ENCODE data around the gene TPK1.

The TPK1 gene

GRCh38 chr7:144824360-144824759 is 11.5 kb downstream of the TPK1 start:
- no peak overlapping the region; the same call in 1 of the 2 replicates for H3K4me3 ChIP-seq (ENCODE audit: low read length)
- peak overlapping the region; percentile 64; the same call in 1 of the 2 replicates for H3K27ac ChIP-seq (ENCODE audit: low read depth, low read length)
- H3K9me3 ChIP-seq (ENCODE audit: control insufficient read depth, insufficient read depth, low read length), result no peaks in the 10 kb centered on the region
- TF ChIP-seq EZH2phosphoT487 (IDR thresholded peaks at IDR 0.05; ENCODE audit: borderline replicate concordance, low read length), result no peak
- TF ChIP-seq CTCF (IDR thresholded peaks at IDR 0.05; ENCODE audit: low read depth, low read length, poor library complexity, severe bottlenecking), result no peak
- H3K9me2 ChIP-seq (replicated peaks; ENCODE audit: control insufficient read depth, low read length), result no peaks in the 10 kb centered on the region
- no peaks in the 10 kb centered on the region for H3K27me3 ChIP-seq (ENCODE audit: control insufficient read depth, low read length)
- no peaks in the 10 kb centered on the region for H3K79me2 ChIP-seq (ENCODE audit: control insufficient read depth, low read length)
- peaks cover 4% of the 10 kb centered on the region; the same call in 1 of the 2 replicates for H3K36me3 ChIP-seq (ENCODE audit: control insufficient read depth, low read length)
- H4K20me1 ChIP-seq (ENCODE audit: control insufficient read depth, insufficient read depth, low read depth, low read length), result no peaks in the 10 kb centered on the region
- H3K4me2 ChIP-seq (ENCODE audit: low read length), result peak overlapping the region; percentile 64; the same call in 1 of the 2 replicates
- H3K4me1 ChIP-seq (ENCODE audit: control insufficient read depth, low read length), result peaks cover 76% of the 10 kb centered on the region
- peaks cover 13% of the 10 kb centered on the region for H3F3A ChIP-seq (ENCODE audit: control insufficient read depth, insufficient read depth)

GRCh38 chr7:144822223-144822622 is 13.6 kb downstream of the TPK1 start:
- no peaks in the 10 kb centered on the region for H4K20me1 ChIP-seq (ENCODE audit: control insufficient read depth, insufficient read depth, low read depth, low read length)

GRCh38 chr7:144821067-144821466 is 14.8 kb downstream of the TPK1 start:
- no peak for TF ChIP-seq CTCF (IDR thresholded peaks at IDR 0.05; ENCODE audit: low read depth, low read length, poor library complexity, severe bottlenecking)
- no peak overlapping the region for H3K27ac ChIP-seq (ENCODE audit: low read depth, low read length)
- no peaks in the 10 kb centered on the region for H3K9me3 ChIP-seq (ENCODE audit: control insufficient read depth, insufficient read depth, low read length)
- no peaks in the 10 kb centered on the region for H3K27me3 ChIP-seq (ENCODE audit: control insufficient read depth, low read length)
- peaks cover 83% of the 10 kb centered on the region for H3K4me1 ChIP-seq (ENCODE audit: control insufficient read depth, low read length)
- H3K79me2 ChIP-seq (ENCODE audit: control insufficient read depth, low read length), result no peaks in the 10 kb centered on the region
- no peaks in the 10 kb centered on the region for H4K20me1 ChIP-seq (ENCODE audit: control insufficient read depth, insufficient read depth, low read depth, low read length)
- peak overlapping the region; percentile 5 for H3K4me3 ChIP-seq (ENCODE audit: low read length)
- peaks cover 8% of the 10 kb centered on the region for H3F3A ChIP-seq (ENCODE audit: control insufficient read depth, insufficient read depth)
- no peaks in the 10 kb centered on the region for H3K9me2 ChIP-seq (replicated peaks; ENCODE audit: control insufficient read depth, low read length)
- H3K4me2 ChIP-seq (ENCODE audit: low read length), result peak overlapping the region; percentile 21
- H3K36me3 ChIP-seq (ENCODE audit: control insufficient read depth, low read length), result peaks cover 2% of the 10 kb centered on the region; the same call in 1 of the 2 replicates

More at GRCh38 chr7:144822223-144822622, 13.6 kb downstream of the TPK1 start:
- peak overlapping the region; percentile 26 for H3K4me2 ChIP-seq (ENCODE audit: low read length)
- no peak for TF ChIP-seq CTCF (IDR thresholded peaks at IDR 0.05; ENCODE audit: low read depth, low read length, poor library complexity, severe bottlenecking)
- TF ChIP-seq EZH2phosphoT487 (IDR thresholded peaks at IDR 0.05; ENCODE audit: borderline replicate concordance, low read length), result no peak
- H3K9me3 ChIP-seq (ENCODE audit: control insufficient read depth, insufficient read depth, low read length), result no peaks in the 10 kb centered on the region
- no peak overlapping the region for H3K4me3 ChIP-seq (ENCODE audit: low read length)
- peaks cover 13% of the 10 kb centered on the region for H3F3A ChIP-seq (ENCODE audit: control insufficient read depth, insufficient read depth)
- no peaks in the 10 kb centered on the region for H3K79me2 ChIP-seq (ENCODE audit: control insufficient read depth, low read length)
- no peak overlapping the region for H3K27ac ChIP-seq (ENCODE audit: low read depth, low read length)
- peaks cover 90% of the 10 kb centered on the region for H3K4me1 ChIP-seq (ENCODE audit: control insufficient read depth, low read length)
- no peaks in the 10 kb centered on the region for H3K27me3 ChIP-seq (ENCODE audit: control insufficient read depth, low read length)
- peaks cover 4% of the 10 kb centered on the region; the same call in 1 of the 2 replicates for H3K36me3 ChIP-seq (ENCODE audit: control insufficient read depth, low read length)
- no peaks in the 10 kb centered on the region for H3K9me2 ChIP-seq (replicated peaks; ENCODE audit: control insufficient read depth, low read length)

Measured in DOHH2 (cell line).